Measurements from ENCODE around the gene ART5. TPM values are rescaled to one million over a fixed set of nuclear protein-coding genes. Genes with fewer than 3 reads are reported as not detected.

ART5 gene
- total RNA-seq, 2 experiments from 2014 or later, result not detected

- ChIA-PET POLR2A (no interaction called here), CTCF (ENCODE audit: unreplicated experiment) (interaction anchor here (0.5 kb wide), 1 partner anchor 200 kb away, joined by 3 read pairs; no protein-coding TSS in a partner anchor)
- no peak for DNase-seq (ENCODE audit: low spot score)
- no peaks in the 10 kb centered on the region for H3K9me2 ChIP-seq (ENCODE audit: insufficient read depth, low read length)
- no peaks in the 10 kb centered on the region for H4K20me1 ChIP-seq (ENCODE audit: insufficient read depth, low read length)
- TF ChIP-seq CTCF (conservative IDR thresholded peaks at IDR 0.05; ENCODE audit: low read length), result no peak
- no peak overlapping the region for H2AFZ ChIP-seq (ENCODE audit: low read length)
- H3K79me2 ChIP-seq (ENCODE audit: insufficient read depth, low read depth, low read length), result no peaks in the 10 kb centered on the region
- H3K36me3 ChIP-seq (ENCODE audit: insufficient read depth, low read length), result no peaks in the 10 kb centered on the region
- BruUV-seq (replicated peaks), result no TSS peak
- no peak overlapping the region for H3K4me2 ChIP-seq (ENCODE audit: low read length)
- no peak overlapping the region for H3K4me3 ChIP-seq (ENCODE audit: low read depth, low read length, poor library complexity, severe bottlenecking)
- no peaks in the 10 kb centered on the region for H3K9me3 ChIP-seq (ENCODE audit: low read length)
- intact Hi-C loops (cut with micrococcal nuclease; ENCODE audit: unreplicated experiment), result no loop called here
- no peak overlapping the region for H3K27ac ChIP-seq (ENCODE audit: low read depth, low read length, poor library complexity, severe bottlenecking)
- no peaks in the 10 kb centered on the region for H3K4me1 ChIP-seq (ENCODE audit: insufficient read depth, low read length, poor library complexity, severe bottlenecking)
These were observed 18.7 kb downstream of the ART5 start for GRCh38 chr11:3623121-3623520.

- Histone ChIP-seq H3K9me3 (ENCODE audit: low read length) (no peaks in the 10 kb centered on the region), H3K36me3 (ENCODE audit: insufficient read depth, low read length) (no peaks in the 10 kb centered on the region), H2AFZ (ENCODE audit: low read length) (no peak overlapping the region), H4K20me1 (ENCODE audit: insufficient read depth, low read length) (no peaks in the 10 kb centered on the region), H3K4me2 (ENCODE audit: low read length) (no peak overlapping the region), H3K4me1 (ENCODE audit: insufficient read depth, low read length, poor library complexity, severe bottlenecking) (no peaks in the 10 kb centered on the region), H3K27ac (ENCODE audit: low read depth, low read length, poor library complexity, severe bottlenecking) (no peak overlapping the region), H3K4me3 (ENCODE audit: low read depth, low read length, poor library complexity, severe bottlenecking) (no peak overlapping the region), H3K9me2 (ENCODE audit: insufficient read depth, low read length) (no peaks in the 10 kb centered on the region), H3K79me2 (ENCODE audit: insufficient read depth, low read depth, low read length) (no peaks in the 10 kb centered on the region)
- intact Hi-C loops (cut with micrococcal nuclease; ENCODE audit: unreplicated experiment), result no loop called here
- TF ChIP-seq EZH2phosphoT487 (IDR thresholded peaks at IDR 0.05; ENCODE audit: borderline replicate concordance, low read depth, low read length) (no peak), CTCF (conservative IDR thresholded peaks at IDR 0.05; ENCODE audit: low read length) (no peak)
- CTCF ChIA-PET (ENCODE audit: unreplicated experiment), result no interaction called here
- BruUV-seq (replicated peaks), result no TSS peak
- POLR2A ChIA-PET, result no interaction called here
- DNase-seq (ENCODE audit: low spot score), result no peak
These were observed 19.3 kb downstream of the ART5 start for GRCh38 chr11:3622521-3622920.

- intact Hi-C loops (cut with micrococcal nuclease; ENCODE audit: unreplicated experiment), result no loop called here
- no peak for DNase-seq (ENCODE audit: low spot score)
- Histone ChIP-seq H3K4me2 (ENCODE audit: low read length) (no peak overlapping the region), H2AFZ (ENCODE audit: low read length) (no peak overlapping the region), H3K4me1 (ENCODE audit: insufficient read depth, low read length, poor library complexity, severe bottlenecking) (no peaks in the 10 kb centered on the region), H3K79me2 (ENCODE audit: insufficient read depth, low read depth, low read length) (no peaks in the 10 kb centered on the region), H3K27ac (ENCODE audit: low read depth, low read length, poor library complexity, severe bottlenecking) (no peak overlapping the region), H3K9me3 (ENCODE audit: low read length) (no peaks in the 10 kb centered on the region), H3K36me3 (ENCODE audit: insufficient read depth, low read length) (no peaks in the 10 kb centered on the region), H3K9me2 (ENCODE audit: insufficient read depth, low read length) (no peaks in the 10 kb centered on the region), H4K20me1 (ENCODE audit: insufficient read depth, low read length) (no peaks in the 10 kb centered on the region), H3K4me3 (ENCODE audit: low read depth, low read length, poor library complexity, severe bottlenecking) (no peak overlapping the region)
- no peak for TF ChIP-seq CTCF (conservative IDR thresholded peaks at IDR 0.05; ENCODE audit: low read length)
- ChIA-PET CTCF (ENCODE audit: unreplicated experiment) (no interaction called here), POLR2A (no interaction called here)
- BruUV-seq (replicated peaks), result no TSS peak
These were observed 23.8 kb downstream of the ART5 start for GRCh38 chr11:3617990-3618389.

Data from OCI-LY7 (cell line).